Effector memory CD8-positive, alpha-beta T cell (primary cell): ENCODE results near the gene YTHDF1.
"Not testable (repeated sequence)": the region's sequence is repeated elsewhere in the genome, so short reads cannot be mapped to it uniquely, and the experiment has no call there.

Experiments used
- ATAC-seq: fragments of 150-1000 bp; cut with Tn5 transposase; replicated peaks from 2 replicates; pipeline ENCODE4 v1.10.0; 2021; ENCODE audit warnings: mild to moderate bottlenecking, moderate library complexity
- DNase-seq, 3 experiments: peaks; one replicate each; pipeline ENCODE4 v3.0.0; 2021
- H3K27ac Mint-ChIP-seq, 2 donors: one replicate each; pipeline ENCODE4 v1.8.0; 2022; ENCODE audit warnings: mild to moderate bottlenecking in 2 of 2, mixed read lengths in 2 of 2, moderate library complexity in 2 of 2
- H3K27me3 Mint-ChIP-seq, 2 donors: one replicate each; pipeline ENCODE4 v1.8.0; 2022; ENCODE audit warnings: mixed read lengths in 2 of 2
- H3K36me3 Mint-ChIP-seq: one replicate; pipeline ENCODE4 v1.8.0; 2022; ENCODE audit warnings: mild to moderate bottlenecking, moderate library complexity, mixed read lengths; ENCODE audit not compliant: insufficient read depth
- H3K4me1 Mint-ChIP-seq, 2 donors: one replicate each; pipeline ENCODE4 v1.8.0; 2022; ENCODE audit warnings: low read depth in 2 of 2, mixed read lengths in 2 of 2
- H3K4me3 Mint-ChIP-seq, 2 donors: one replicate each; pipeline ENCODE4 v1.8.0; 2022; ENCODE audit warnings: mild to moderate bottlenecking in 2 of 2, mixed read lengths in 2 of 2, moderate library complexity in 2 of 2
- H3K9me3 Mint-ChIP-seq, 2 donors: one replicate each; pipeline ENCODE4 v1.8.0; 2022; ENCODE audit warnings: mixed read lengths in 2 of 2

Gene YTHDF1

GRCh38 chr20:63159826-63160640, 55.9 kb downstream of the YTHDF1 start:
- no peak overlapping the region for H3K4me3 Mint-ChIP-seq
- H3K36me3 Mint-ChIP-seq: no peaks in the 10 kb centered on the region
- no peak overlapping the region for H3K27ac Mint-ChIP-seq
- ATAC-seq (no peak), DNase-seq (no peak)
- H3K4me1 Mint-ChIP-seq: peaks cover 0 to 2% of the 10 kb centered on the region in 2 donors
- no peaks in the 10 kb centered on the region for H3K9me3 Mint-ChIP-seq
- peaks cover 35 to 65% of the 10 kb centered on the region in 2 donors for H3K27me3 Mint-ChIP-seq

- not testable (repeated sequence) for H3K4me1 Mint-ChIP-seq, H3K27ac Mint-ChIP-seq, DNase-seq, H3K4me3 Mint-ChIP-seq, H3K36me3 Mint-ChIP-seq, H3K9me3 Mint-ChIP-seq, ATAC-seq
- peaks cover 37 to 68% of the 10 kb centered on the region in 2 donors for H3K27me3 Mint-ChIP-seq
Observed at GRCh38 chr20:63159251-63159650, 56.7 kb downstream of the YTHDF1 start.

GRCh38 chr20:63158845-63159244, 57.1 kb downstream of the YTHDF1 start:
- no peaks in the 10 kb centered on the region for H3K36me3 Mint-ChIP-seq
- H3K4me1 Mint-ChIP-seq: peaks cover 0 to 2% of the 10 kb centered on the region in 2 donors
- H3K9me3 Mint-ChIP-seq: no peaks in the 10 kb centered on the region
- DNase-seq (no peak), ATAC-seq (no peak)
- no peak overlapping the region for H3K27ac Mint-ChIP-seq
- peaks cover 37 to 71% of the 10 kb centered on the region in 2 donors for H3K27me3 Mint-ChIP-seq
- H3K4me3 Mint-ChIP-seq: no peak overlapping the region

- Mint-ChIP-seq H3K27me3 (peaks cover 35 to 71% of the 10 kb centered on the region in 2 donors), H3K27ac (no peak overlapping the region), H3K9me3 (no peaks in the 10 kb centered on the region), H3K36me3 (no peaks in the 10 kb centered on the region), H3K4me1 (peaks cover 0 to under 1% of the 10 kb centered on the region in 2 donors), H3K4me3 (no peak overlapping the region)
- ATAC-seq (no peak), DNase-seq (no peak)
Observed at GRCh38 chr20:63158352-63158751, 57.6 kb downstream of the YTHDF1 start.

GRCh38 chr20:63157431-63157830, 58.5 kb downstream of the YTHDF1 start:
- H3K36me3 Mint-ChIP-seq, DNase-seq, H3K4me1 Mint-ChIP-seq, H3K4me3 Mint-ChIP-seq, H3K9me3 Mint-ChIP-seq, H3K27ac Mint-ChIP-seq, ATAC-seq: not testable (repeated sequence)
- peaks cover 33 to 70% of the 10 kb centered on the region in 2 donors for H3K27me3 Mint-ChIP-seq

GRCh38 chr20:63156221-63156671, 59.7 kb downstream of the YTHDF1 start:
- H3K27me3 Mint-ChIP-seq: peaks cover 26 to 66% of the 10 kb centered on the region in 2 donors
- DNase-seq: no peak
- H3K9me3 Mint-ChIP-seq: no peaks in the 10 kb centered on the region
- H3K27ac Mint-ChIP-seq: no peak overlapping the region
- ATAC-seq: no peak
- no peak overlapping the region for H3K4me3 Mint-ChIP-seq
- no peaks in the 10 kb centered on the region for H3K36me3 Mint-ChIP-seq
- H3K4me1 Mint-ChIP-seq: no peaks in the 10 kb centered on the region

GRCh38 chr20:63155266-63156165, 60.4 kb downstream of the YTHDF1 start:
- Mint-ChIP-seq H3K4me3 (no peak overlapping the region), H3K9me3 (no peaks in the 10 kb centered on the region), H3K36me3 (no peaks in the 10 kb centered on the region), H3K4me1 (no peaks in the 10 kb centered on the region), H3K27ac (no peak overlapping the region), H3K27me3 (peaks cover 22 to 60% of the 10 kb centered on the region in 2 donors)
- DNase-seq (no peak), ATAC-seq (no peak)

GRCh38 chr20:63154395-63154794, 61.5 kb downstream of the YTHDF1 start:
- ATAC-seq (no peak), DNase-seq (no peak)
- no peaks in the 10 kb centered on the region for H3K4me1 Mint-ChIP-seq
- no peaks in the 10 kb centered on the region for H3K9me3 Mint-ChIP-seq
- H3K36me3 Mint-ChIP-seq: no peaks in the 10 kb centered on the region
- H3K4me3 Mint-ChIP-seq: no peak overlapping the region
- H3K27me3 Mint-ChIP-seq: peaks cover 30 to 67% of the 10 kb centered on the region in 2 donors
- H3K27ac Mint-ChIP-seq: no peak overlapping the region

- Mint-ChIP-seq H3K4me3 (no peak overlapping the region), H3K4me1 (no peaks in the 10 kb centered on the region), H3K9me3 (peaks cover 1 to 2% of the 10 kb centered on the region in 2 donors), H3K36me3 (no peaks in the 10 kb centered on the region), H3K27ac (no peak overlapping the region), H3K27me3 (peaks cover 33 to 67% of the 10 kb centered on the region in 2 donors)
- ATAC-seq (no peak), DNase-seq (no peak)
Observed at GRCh38 chr20:63153254-63154221, 62.4 kb downstream of the YTHDF1 start.

GRCh38 chr20:63152322-63153253, 63.3 kb downstream of the YTHDF1 start:
- Mint-ChIP-seq H3K4me3 (no peak overlapping the region), H3K9me3 (peaks cover 10 to 11% of the 10 kb centered on the region in 2 donors), H3K36me3 (no peaks in the 10 kb centered on the region), H3K27ac (no peak overlapping the region), H3K27me3 (peaks cover 42 to 71% of the 10 kb centered on the region in 2 donors), H3K4me1 (no peaks in the 10 kb centered on the region)
- no peak for ATAC-seq
- DNase-seq: no peak

GRCh38 chr20:63151554-63152321, 64.2 kb downstream of the YTHDF1 start:
- ATAC-seq (no peak), DNase-seq (no peak)
- H3K4me3 Mint-ChIP-seq: no peak overlapping the region
- H3K27me3 Mint-ChIP-seq: peaks cover 51 to 78% of the 10 kb centered on the region in 2 donors
- peaks cover 11 to 13% of the 10 kb centered on the region in 2 donors for H3K9me3 Mint-ChIP-seq
- H3K27ac Mint-ChIP-seq: no peak overlapping the region
- no peaks in the 10 kb centered on the region for H3K4me1 Mint-ChIP-seq
- no peaks in the 10 kb centered on the region for H3K36me3 Mint-ChIP-seq
